ENCODE results near the gene LINC00237.

Gene LINC00237

DNA sequence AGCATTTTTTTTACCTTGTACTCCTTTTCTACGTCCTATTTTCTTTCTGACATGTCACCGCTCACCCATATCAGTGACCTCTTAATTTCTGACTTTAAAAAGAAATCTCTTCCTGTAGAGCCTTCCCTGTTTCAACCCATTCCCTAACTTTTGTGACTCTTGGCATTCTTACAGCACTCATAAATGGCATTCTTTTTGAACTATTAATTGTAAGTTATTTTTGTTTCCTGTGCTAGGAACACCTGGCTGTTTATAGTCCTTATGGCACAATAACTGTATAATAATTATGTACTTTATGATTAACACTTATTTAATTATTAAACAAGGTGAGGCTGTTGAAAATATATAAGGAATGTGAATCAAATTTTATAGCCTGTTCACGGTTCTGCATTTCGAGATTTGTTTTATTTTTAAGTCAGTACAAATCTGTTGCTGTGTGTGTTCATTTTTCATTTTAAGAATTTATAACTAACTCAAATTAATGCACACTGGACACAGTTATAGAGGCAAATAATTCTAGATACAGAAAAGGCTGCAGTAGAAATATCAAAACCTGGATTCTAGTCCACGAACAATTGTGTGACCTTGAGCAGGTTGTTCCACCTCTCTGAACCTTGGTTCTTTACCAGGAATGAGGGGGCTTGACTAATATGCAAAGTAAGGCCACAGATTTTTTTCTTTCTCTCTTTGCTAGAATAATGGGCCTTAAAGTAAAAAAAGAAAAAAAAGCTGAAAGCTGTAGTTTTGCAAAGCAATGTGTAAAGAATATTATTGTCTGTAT is 21.2 kb upstream of the LINC00237 start:
- TF ChIP-seq FOXA1 (IDR thresholded peaks at IDR 0.05), result no peak
- no peak for DNase-seq (ENCODE audit: extremely low spot score)
- CTCF ChIA-PET, result no interaction called here
- POLR2A ChIA-PET, result interaction anchor here (0.7 to 1.7 kb wide), 2 partner anchors 9 to 73 kb away, joined by 3 to 4 read pairs; no protein-coding TSS in a partner anchor

DNA sequence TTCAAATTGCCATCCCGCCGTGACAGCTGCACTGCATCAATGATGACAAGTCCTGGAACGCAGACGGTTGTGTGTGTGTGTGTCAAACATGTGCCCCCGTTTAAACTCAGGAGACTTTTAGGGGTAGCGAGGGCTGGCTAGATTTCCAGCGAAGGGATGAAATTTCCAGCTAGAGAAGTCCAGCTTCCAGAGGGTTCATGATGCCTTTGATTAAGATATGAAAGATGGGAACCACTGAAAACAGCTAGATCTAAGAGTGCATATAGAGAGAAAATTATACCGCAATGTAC is 20.4 kb upstream of the LINC00237 start:
- ChIA-PET POLR2A (interaction anchor here (0.7 to 1.9 kb wide), 5 partner anchors 10 to 394 kb away, joined by 3 to 8 read pairs (median 4); no protein-coding TSS in a partner anchor), CTCF (interaction anchor here (1.3 to 1.5 kb wide), 2 partner anchors 53 to 80 kb away, joined by 3 read pairs; no protein-coding TSS in a partner anchor)
- no peak for TF ChIP-seq SP1 (IDR thresholded peaks at IDR 0.05)
- no peak for TF ChIP-seq FOXA1 (IDR thresholded peaks at IDR 0.05)
- no peak for TF ChIP-seq FOXK2 (IDR thresholded peaks at IDR 0.05)
- TF ChIP-seq CTBP1 (IDR thresholded peaks at IDR 0.05; ENCODE audit: borderline replicate concordance), result no peak
- no peak for TF ChIP-seq PKNOX1 (IDR thresholded peaks at IDR 0.05)
- TF ChIP-seq NFRKB (IDR thresholded peaks at IDR 0.05), result no peak
- no peak for TF ChIP-seq LEF1 (IDR thresholded peaks at IDR 0.05; ENCODE audit: borderline replicate concordance)
- no peak for TF ChIP-seq ARNT (IDR thresholded peaks at IDR 0.05)
- TF ChIP-seq ZNF384 (IDR thresholded peaks at IDR 0.05), result no peak
- no peak for TF ChIP-seq TARDBP (IDR thresholded peaks at IDR 0.05)
- TF ChIP-seq ELF4 (IDR thresholded peaks at IDR 0.05), result no peak
- TF ChIP-seq L3MBTL2 (conservative IDR thresholded peaks at IDR 0.05), result no peak
- TF ChIP-seq FOXM1 (IDR thresholded peaks at IDR 0.05; ENCODE audit: borderline replicate concordance), result no peak
- no peak for DNase-seq (ENCODE audit: extremely low spot score)

GRCh38 chr20:21125849-21126580 is 19.9 kb upstream of the LINC00237 start, which contains the start of gene KIZ:
KIZ (plus strand) TSS chr20:21126082; CDS start chr20:21126116, 34 bp downstream.
- TF ChIP-seq ARNT (IDR thresholded peaks at IDR 0.05) (no peak), CTBP1 (IDR thresholded peaks at IDR 0.05; ENCODE audit: borderline replicate concordance) (no peak), ZNF384 (IDR thresholded peaks at IDR 0.05) (no peak), TARDBP (IDR thresholded peaks at IDR 0.05) (no peak), L3MBTL2 (conservative IDR thresholded peaks at IDR 0.05) (peak; percentile 35), FOXM1 (IDR thresholded peaks at IDR 0.05; ENCODE audit: borderline replicate concordance) (no peak), NFRKB (IDR thresholded peaks at IDR 0.05) (no peak), FOXK2 (IDR thresholded peaks at IDR 0.05) (peak; percentile 68; the same call in 1 of the 2 replicates), PKNOX1 (IDR thresholded peaks at IDR 0.05) (peak; percentile 71), HDGF (IDR thresholded peaks at IDR 0.05; ENCODE audit: borderline replicate concordance) (no peak), LEF1 (IDR thresholded peaks at IDR 0.05; ENCODE audit: borderline replicate concordance) (no peak), SP1 (IDR thresholded peaks at IDR 0.05) (peak; percentile 57), ELF4 (IDR thresholded peaks at IDR 0.05) (no peak), FOXA1 (IDR thresholded peaks at IDR 0.05) (no peak)
- peak; percentile 96 for DNase-seq (ENCODE audit: extremely low spot score)
- ChIA-PET CTCF (interaction anchor here (0.6 to 1.5 kb wide), 3 partner anchors 53 to 517 kb away, joined by 3 read pairs; no protein-coding TSS in a partner anchor), POLR2A (interaction anchor here (0.7 to 1.9 kb wide), 11 partner anchors 11 to 395 kb away, joined by 3 to 8 read pairs (median 4); no protein-coding TSS in a partner anchor)

DNA sequence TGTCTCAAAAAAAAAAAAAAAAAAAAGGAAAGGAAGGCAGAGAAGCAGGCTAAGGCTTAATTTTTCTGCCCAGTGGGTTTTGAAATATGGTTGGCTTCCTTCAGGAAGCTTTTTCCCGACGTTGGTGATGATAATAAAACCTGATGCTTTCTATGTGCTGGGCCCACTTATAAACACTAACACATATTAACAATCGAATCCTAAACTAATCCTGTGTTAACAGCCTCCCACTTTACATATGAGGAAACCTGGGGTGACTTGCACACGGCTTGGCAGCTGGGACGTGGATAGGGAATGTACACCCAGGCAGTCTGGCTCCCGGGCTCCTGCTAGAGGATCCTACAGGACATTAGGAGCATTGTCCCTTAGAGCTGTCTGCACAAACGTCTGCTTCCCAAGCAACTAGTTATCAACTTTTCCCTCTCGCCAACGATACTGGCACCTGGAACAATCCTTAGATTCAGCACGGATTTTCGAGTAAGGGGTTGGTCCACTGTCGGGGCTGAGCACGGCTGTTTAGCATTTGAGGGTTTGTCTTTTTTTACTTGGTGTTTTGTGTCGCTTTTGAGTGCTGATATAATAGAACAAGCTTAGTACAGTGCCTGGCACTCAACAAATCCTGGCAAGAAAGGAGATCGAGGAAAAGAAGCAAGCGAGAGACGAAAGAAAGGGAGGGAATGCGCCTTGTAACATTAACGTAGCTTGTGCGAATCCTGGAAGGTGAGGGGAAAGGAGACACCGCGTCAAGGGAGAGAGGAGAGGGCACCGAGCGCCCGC is 19.1 kb upstream of the LINC00237 start:
- DNase-seq (ENCODE audit: extremely low spot score), result peak; percentile 57
- ChIA-PET POLR2A (interaction anchor here (0.7 to 1.9 kb wide), 10 partner anchors 10 to 396 kb away, joined by 3 to 8 read pairs (median 4); no protein-coding TSS in a partner anchor), CTCF (interaction anchor here (0.6 to 1.5 kb wide), 5 partner anchors 8 to 516 kb away, joined by 3 read pairs; no protein-coding TSS in a partner anchor)
- TF ChIP-seq BHLHE40 (IDR thresholded peaks at IDR 0.05; ENCODE audit: borderline replicate concordance) (no peak), L3MBTL2 (conservative IDR thresholded peaks at IDR 0.05) (peak; percentile 74), CTBP1 (IDR thresholded peaks at IDR 0.05; ENCODE audit: borderline replicate concordance) (no peak)

DNA sequence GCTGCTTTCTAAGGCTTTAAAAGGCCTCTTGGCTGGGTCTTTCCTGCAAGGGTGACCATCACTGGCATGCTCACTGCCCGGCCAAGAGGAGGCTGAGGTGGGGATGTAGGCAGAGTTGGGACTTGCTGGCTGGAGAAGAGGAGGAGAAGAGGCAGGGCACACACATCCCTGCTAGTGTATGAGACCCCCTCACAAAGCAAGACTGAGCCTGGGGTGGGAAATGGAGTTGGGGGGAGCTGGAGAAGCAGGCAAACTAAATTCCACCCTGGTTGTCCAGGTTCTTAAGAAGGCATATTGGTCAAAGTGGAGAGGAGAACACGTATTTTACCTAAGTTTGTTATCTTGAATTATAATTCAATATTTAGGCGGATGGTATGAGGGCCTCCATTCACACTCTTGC is 18.0 kb upstream of the LINC00237 start:
- ChIA-PET CTCF (no interaction called here), POLR2A (no interaction called here)
- no peak for TF ChIP-seq L3MBTL2 (conservative IDR thresholded peaks at IDR 0.05)
- TF ChIP-seq SUZ12 (IDR thresholded peaks at IDR 0.05), result no peak
- no peak for TF ChIP-seq FOXK2 (IDR thresholded peaks at IDR 0.05)
- no peak for TF ChIP-seq ELF4 (IDR thresholded peaks at IDR 0.05)
- TF ChIP-seq BHLHE40 (IDR thresholded peaks at IDR 0.05; ENCODE audit: borderline replicate concordance), result no peak
- TF ChIP-seq PKNOX1 (IDR thresholded peaks at IDR 0.05), result no peak
- no peak for TF ChIP-seq CTBP1 (IDR thresholded peaks at IDR 0.05; ENCODE audit: borderline replicate concordance)
- TF ChIP-seq ARNT (IDR thresholded peaks at IDR 0.05), result no peak
- no peak for TF ChIP-seq LEF1 (IDR thresholded peaks at IDR 0.05; ENCODE audit: borderline replicate concordance)
- TF ChIP-seq SP1 (IDR thresholded peaks at IDR 0.05), result no peak
- TF ChIP-seq TARDBP (IDR thresholded peaks at IDR 0.05), result no peak
- TF ChIP-seq HDGF (IDR thresholded peaks at IDR 0.05; ENCODE audit: borderline replicate concordance), result no peak
- no peak for TF ChIP-seq NFRKB (IDR thresholded peaks at IDR 0.05)
- TF ChIP-seq FOXA1 (IDR thresholded peaks at IDR 0.05), result no peak
- DNase-seq (ENCODE audit: extremely low spot score), result no peak

Measured in HEK293T (cell line).